ENCODE results near the gene LLCFC1.

The LLCFC1 gene

GRCh38 chr7:142960955-142961512 lies 21.8 kb downstream of the LLCFC1 start:
- no peaks in the 10 kb centered on the region for H4K20me1 ChIP-seq
- TF ChIP-seq Cebpa-rat (IDR thresholded peaks at IDR 0.05): no peak
- no peak overlapping the region for H3K27ac ChIP-seq
- H3K36me3 ChIP-seq: peaks cover 0 to 4% (median 0%) of the 10 kb centered on the region in 11 experiments; a peak in 2 of 22 replicates
- no peak overlapping the region for H3K4me2 ChIP-seq
- peaks cover 0 to 13% (median 8%) of the 10 kb centered on the region in 10 experiments; a peak in 12 of 20 replicates for H3K4me1 ChIP-seq
- H3K4me3 ChIP-seq: no peak overlapping the region
- H3K9ac ChIP-seq: no peak overlapping the region
- H3K27me3 ChIP-seq: no peaks in the 10 kb centered on the region
- peaks cover 20 to 25% (median 21%) of the 10 kb centered on the region in 11 experiments for H3K9me3 ChIP-seq (replicated peaks in 1 of 11)

GRCh38 chr7:142961595-142961972 lies 22.3 kb downstream of the LLCFC1 start:
- H3K36me3 ChIP-seq: no peaks in the 10 kb centered on the region
- H3K4me3 ChIP-seq: no peak overlapping the region
- H3K27me3 ChIP-seq: no peaks in the 10 kb centered on the region
- H3K4me2 ChIP-seq: peak overlapping the region in 3 of 11 experiments; percentile 29 to 41 (median 37); a peak in 4 of 22 replicates
- TF ChIP-seq Cebpa-rat (IDR thresholded peaks at IDR 0.05): no peak
- no peak overlapping the region for H3K27ac ChIP-seq
- H3K9ac ChIP-seq: no peak overlapping the region
- H3K9me3 ChIP-seq (replicated peaks in 1 of 11): peaks cover 14 to 20% (median 16%) of the 10 kb centered on the region in 11 experiments
- peaks cover 0 to 13% (median 8%) of the 10 kb centered on the region in 10 experiments; a peak in 12 of 20 replicates for H3K4me1 ChIP-seq
- H4K20me1 ChIP-seq: no peaks in the 10 kb centered on the region

GRCh38 chr7:142961973-142962926 lies 23.0 kb downstream of the LLCFC1 start, which contains the start of gene KEL:
Gene KEL (minus strand): TSS chr7:142962363. CDS start chr7:142962206, 157 bp downstream.
- peak within 1 kb of the TSS in 9 of 11 experiments; percentile 2 to 48 (median 29); a peak in 12 of 22 replicates for H3K4me2 ChIP-seq
- no peaks in the 10 kb centered on the region for H3K36me3 ChIP-seq
- H4K20me1 ChIP-seq: no peaks in the 10 kb centered on the region
- H3K9me3 ChIP-seq (replicated peaks in 1 of 11): peaks cover 7 to 13% (median 9%) of the 10 kb centered on the region in 11 experiments; a peak in 18 of 22 replicates
- no peak within 1 kb of the TSS for H3K27ac ChIP-seq
- H3K4me1 ChIP-seq: peaks cover 0 to 13% (median 8%) of the 10 kb centered on the region in 10 experiments; a peak in 12 of 20 replicates
- TF ChIP-seq Cebpa-rat (IDR thresholded peaks at IDR 0.05): no peak
- no peak within 1 kb of the TSS for H3K4me3 ChIP-seq
- H3K27me3 ChIP-seq: no peaks in the 10 kb centered on the region
- no peak within 1 kb of the TSS for H3K9ac ChIP-seq

GRCh38 chr7:142962991-142963390 lies 23.7 kb downstream of the LLCFC1 start:
- Histone ChIP-seq H3K4me1 (peaks cover 0 to 13% (median 8%) of the 10 kb centered on the region in 10 experiments; a peak in 12 of 20 replicates), H3K9ac (no peak overlapping the region), H3K9me3 (replicated peaks in 1 of 11) (peaks cover under 1 to 6% (median 1%) of the 10 kb centered on the region in 11 experiments; a peak in 11 of 22 replicates), H4K20me1 (no peaks in the 10 kb centered on the region), H3K36me3 (no peaks in the 10 kb centered on the region), H3K27me3 (no peaks in the 10 kb centered on the region), H3K4me2 (peak overlapping the region in 1 of 11 experiments; percentile 15; a peak in 3 of 22 replicates), H3K27ac (no peak overlapping the region), H3K4me3 (no peak overlapping the region)
- no peak for TF ChIP-seq Cebpa-rat (IDR thresholded peaks at IDR 0.05)

- Histone ChIP-seq H3K27ac (no peak overlapping the region), H3K4me1 (peaks cover 0 to 21% (median 8%) of the 10 kb centered on the region in 10 experiments; a peak in 13 of 20 replicates), H3K27me3 (no peaks in the 10 kb centered on the region), H3K36me3 (no peaks in the 10 kb centered on the region), H3K4me3 (no peak overlapping the region), H3K9me3 (replicated peaks in 1 of 11) (no peaks in the 10 kb centered on the region), H3K9ac (no peak overlapping the region), H4K20me1 (no peaks in the 10 kb centered on the region), H3K4me2 (no peak overlapping the region)
- TF ChIP-seq Cebpa-rat (IDR thresholded peaks at IDR 0.05): no peak
These were observed 24.7 kb downstream of the LLCFC1 start for GRCh38 chr7:142963993-142964392.

GRCh38 chr7:142964502-142965246 lies 25.4 kb downstream of the LLCFC1 start:
- Histone ChIP-seq H3K4me1 (peaks cover 0 to 28% (median 11%) of the 10 kb centered on the region in 10 experiments; a peak in 14 of 20 replicates), H3K27me3 (no peaks in the 10 kb centered on the region), H3K27ac (no peak overlapping the region), H3K9me3 (replicated peaks in 1 of 11) (no peaks in the 10 kb centered on the region), H3K9ac (no peak overlapping the region), H4K20me1 (no peaks in the 10 kb centered on the region), H3K4me3 (no peak overlapping the region), H3K36me3 (no peaks in the 10 kb centered on the region), H3K4me2 (no peak overlapping the region)
- no peak for TF ChIP-seq Cebpa-rat (IDR thresholded peaks at IDR 0.05)

- TF ChIP-seq Cebpa-rat (IDR thresholded peaks at IDR 0.05): no peak
- H4K20me1 ChIP-seq: no peaks in the 10 kb centered on the region
- peak overlapping the region in 2 of 11 experiments; percentile 40 to 68; a peak in 2 of 22 replicates for H3K4me2 ChIP-seq
- no peak overlapping the region for H3K9ac ChIP-seq
- peaks cover 0 to 16% (median 8%) of the 10 kb centered on the region in 11 experiments; a peak in 12 of 22 replicates for H3K9me3 ChIP-seq (replicated peaks in 1 of 11)
- no peak overlapping the region for H3K4me3 ChIP-seq
- H3K27ac ChIP-seq: no peak overlapping the region
- no peaks in the 10 kb centered on the region for H3K36me3 ChIP-seq
- peaks cover 0 to 18% (median 4%) of the 10 kb centered on the region in 10 experiments; a peak in 5 of 20 replicates for H3K4me1 ChIP-seq
- H3K27me3 ChIP-seq: no peaks in the 10 kb centered on the region
These were observed 28.9 kb downstream of the LLCFC1 start for GRCh38 chr7:142968229-142968628.

GRCh38 chr7:142969183-142969582 lies 29.9 kb downstream of the LLCFC1 start:
- Histone ChIP-seq H3K9ac (no peak overlapping the region), H4K20me1 (no peaks in the 10 kb centered on the region), H3K4me3 (no peak overlapping the region), H3K36me3 (no peaks in the 10 kb centered on the region), H3K4me2 (peak overlapping the region in 5 of 11 experiments; percentile 6 to 68 (median 16); a peak in 4 of 22 replicates), H3K27ac (no peak overlapping the region), H3K4me1 (peaks cover 0 to 17% (median 4%) of the 10 kb centered on the region in 10 experiments; a peak in 5 of 20 replicates), H3K27me3 (no peaks in the 10 kb centered on the region), H3K9me3 (replicated peaks in 1 of 11) (peaks cover 3 to 22% (median 14%) of the 10 kb centered on the region in 11 experiments; a peak in 15 of 22 replicates)
- no peak for TF ChIP-seq Cebpa-rat (IDR thresholded peaks at IDR 0.05)

All from BLaER1 treated with 17β-estradiol and CSF1 and Interleukin-3, amounts not matched to agents 10 nM and 100 nM (cell line).